ENCODE data around the gene SLC38A1. TPM values are rescaled to one million over a fixed set of nuclear protein-coding genes. Genes with fewer than 3 reads are reported as not detected.

The SLC38A1 gene
- total RNA-seq, 2 donors from 2014 or later: 77.7 to 107 TPM

DNA sequence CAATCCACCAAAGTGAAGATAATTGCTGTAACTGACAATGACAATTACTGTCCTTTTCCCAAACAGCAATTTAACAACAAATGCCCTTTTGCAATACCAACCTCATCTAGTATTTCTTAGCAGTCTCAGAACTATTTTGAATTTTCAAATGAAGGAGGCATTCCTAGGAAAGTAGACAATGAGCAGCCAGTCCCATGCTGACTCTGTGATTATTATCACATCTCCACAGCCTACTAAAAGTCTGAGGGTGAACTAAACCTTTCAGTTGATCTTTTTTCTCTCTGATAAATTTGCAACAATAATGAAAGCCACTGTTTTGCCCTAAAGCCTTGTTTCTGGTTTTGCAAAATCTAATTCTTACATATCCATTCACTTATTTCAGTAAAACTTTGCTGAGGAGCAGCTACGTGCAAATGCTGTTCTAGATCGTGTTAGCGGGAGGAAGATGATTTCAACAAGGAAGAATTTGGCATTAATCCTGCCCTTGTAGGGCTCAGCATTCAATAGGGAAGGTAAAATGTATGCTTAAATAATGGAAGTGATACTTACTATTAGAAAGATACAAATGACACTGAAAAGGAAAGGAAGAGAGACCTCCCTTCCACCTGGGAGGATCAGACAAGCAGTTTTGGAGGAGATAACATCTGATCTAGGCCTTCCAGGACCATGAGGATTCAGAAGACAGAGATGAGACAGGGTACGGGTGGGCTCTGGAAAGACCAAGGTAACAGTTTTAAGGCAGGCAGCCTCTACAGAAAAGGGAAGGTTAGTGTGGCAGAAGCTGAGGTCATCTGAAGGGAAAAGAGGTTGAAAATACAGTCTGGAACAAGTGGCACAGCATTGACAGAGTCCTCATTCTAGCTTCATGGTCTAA is 47.4 kb downstream of the SLC38A1 start:
- no peak for DNase-seq
- H3K9me3 Mint-ChIP-seq: no peaks in the 10 kb centered on the region
- H3K9ac ChIP-seq (ENCODE audit: extremely low read depth, low read length, poor library complexity, severe bottlenecking): no peak overlapping the region
- H3K9me3 ChIP-seq (ENCODE audit: control insufficient read depth, low read length): no peaks in the 10 kb centered on the region
- peaks cover 82% of the 10 kb centered on the region for H3K36me3 ChIP-seq (ENCODE audit: control insufficient read depth, insufficient read depth, low read length)
- no peaks in the 10 kb centered on the region for H3K4me1 ChIP-seq (ENCODE audit: control insufficient read depth, insufficient read depth, low read length)
- H3K27ac ChIP-seq (ENCODE audit: low read depth, low read length): no peak overlapping the region
- H3K36me3 Mint-ChIP-seq (ENCODE audit: low read depth): peaks cover 73% of the 10 kb centered on the region
- H3K4me1 Mint-ChIP-seq: peaks cover 6% of the 10 kb centered on the region
- no peaks in the 10 kb centered on the region for H3K27me3 ChIP-seq (ENCODE audit: control insufficient read depth, insufficient read depth, low read length, poor library complexity, severe bottlenecking)
- no peak overlapping the region for H3K4me3 Mint-ChIP-seq
- H3K4me3 ChIP-seq (ENCODE audit: low read length): no peak overlapping the region
- no peak for TF ChIP-seq CTCF (conservative IDR thresholded peaks at IDR 0.05)
- no peaks in the 10 kb centered on the region for H3K27me3 Mint-ChIP-seq (ENCODE audit: insufficient read depth)
- WGBS, 2 experiments (ENCODE audit: insufficient coverage in 1 of 2, insufficient read length in 1 of 2): 88 to 92% methylated on average over 4 of the region's 4 CpGs
- H3K27ac Mint-ChIP-seq: peak overlapping the region; percentile 67

GRCh38 chr12:46219877-46220655 is 48.8 kb downstream of the SLC38A1 start:
- H3K9me3 ChIP-seq (ENCODE audit: control insufficient read depth, low read length): no peaks in the 10 kb centered on the region
- DNase-seq: no peak
- H3K4me1 ChIP-seq (ENCODE audit: control insufficient read depth, insufficient read depth, low read length): no peaks in the 10 kb centered on the region
- H3K36me3 ChIP-seq (ENCODE audit: control insufficient read depth, insufficient read depth, low read length): peaks cover 85% of the 10 kb centered on the region
- H3K9me3 Mint-ChIP-seq: no peaks in the 10 kb centered on the region
- no peaks in the 10 kb centered on the region for H3K27me3 ChIP-seq (ENCODE audit: control insufficient read depth, insufficient read depth, low read length, poor library complexity, severe bottlenecking)
- peak overlapping the region; percentile 32 for H3K27ac Mint-ChIP-seq
- H3K36me3 Mint-ChIP-seq (ENCODE audit: low read depth): peaks cover 72% of the 10 kb centered on the region
- H3K4me1 Mint-ChIP-seq: peaks cover 6% of the 10 kb centered on the region
- no peak overlapping the region for H3K27ac ChIP-seq (ENCODE audit: low read depth, low read length)
- H3K9ac ChIP-seq (ENCODE audit: extremely low read depth, low read length, poor library complexity, severe bottlenecking): no peak overlapping the region
- no peak overlapping the region for H3K4me3 ChIP-seq (ENCODE audit: low read length)
- no peak for TF ChIP-seq CTCF (conservative IDR thresholded peaks at IDR 0.05)
- no peaks in the 10 kb centered on the region for H3K27me3 Mint-ChIP-seq (ENCODE audit: insufficient read depth)
- WGBS, 2 experiments (ENCODE audit: insufficient coverage in 1 of 2, insufficient read length in 1 of 2): 92 to 94% methylated on average over 10 of the region's 10 CpGs
- no peak overlapping the region for H3K4me3 Mint-ChIP-seq

- no peak for DNase-seq
- no peaks in the 10 kb centered on the region for H3K27me3 ChIP-seq (ENCODE audit: control insufficient read depth, insufficient read depth, low read length, poor library complexity, severe bottlenecking)
- WGBS, 2 experiments (ENCODE audit: insufficient coverage in 1 of 2, insufficient read length in 1 of 2): 90 to 97% methylated on average over 2 of the region's 2 CpGs
- H3K36me3 Mint-ChIP-seq (ENCODE audit: low read depth): peaks cover 64% of the 10 kb centered on the region
- peak overlapping the region; percentile 32 for H3K27ac Mint-ChIP-seq
- peaks cover 6% of the 10 kb centered on the region for H3K4me1 Mint-ChIP-seq
- no peaks in the 10 kb centered on the region for H3K9me3 Mint-ChIP-seq
- H3K9me3 ChIP-seq (ENCODE audit: control insufficient read depth, low read length): no peaks in the 10 kb centered on the region
- H3K27me3 Mint-ChIP-seq (ENCODE audit: insufficient read depth): no peaks in the 10 kb centered on the region
- no peak overlapping the region for H3K4me3 Mint-ChIP-seq
- H3K9ac ChIP-seq (ENCODE audit: extremely low read depth, low read length, poor library complexity, severe bottlenecking): no peak overlapping the region
- H3K4me1 ChIP-seq (ENCODE audit: control insufficient read depth, insufficient read depth, low read length): no peaks in the 10 kb centered on the region
- peaks cover 80% of the 10 kb centered on the region for H3K36me3 ChIP-seq (ENCODE audit: control insufficient read depth, insufficient read depth, low read length)
- H3K4me3 ChIP-seq (ENCODE audit: low read length): no peak overlapping the region
- H3K27ac ChIP-seq (ENCODE audit: low read depth, low read length): no peak overlapping the region
- no peak for TF ChIP-seq CTCF (conservative IDR thresholded peaks at IDR 0.05)
Measured at GRCh38 chr12:46219132-46219876, 49.5 kb downstream of the SLC38A1 start.

Measured in endodermal cell (in vitro differentiated cells).